Loucy (cell line): ENCODE results near the gene GDPD2.

Experiments used
- EZH2phosphoT487 ChIP-seq: fragments of 200-600 bp; IDR thresholded peaks from 2 replicates; pipeline ENCODE4 v1.6.1; 2018; ENCODE audit warnings: antibody characterized with exemption, mild to moderate bottlenecking, moderate library complexity, borderline replicate concordance
- TF ChIP-seq, protein P1 (sequence below): fragments of 200-600 bp; sonication (generic); conservative IDR thresholded peaks from 2 replicates; pipeline ENCODE4 v1.5.1; 2014; ENCODE audit warnings: mild to moderate bottlenecking, antibody characterized with exemption, low read length

DNA sequence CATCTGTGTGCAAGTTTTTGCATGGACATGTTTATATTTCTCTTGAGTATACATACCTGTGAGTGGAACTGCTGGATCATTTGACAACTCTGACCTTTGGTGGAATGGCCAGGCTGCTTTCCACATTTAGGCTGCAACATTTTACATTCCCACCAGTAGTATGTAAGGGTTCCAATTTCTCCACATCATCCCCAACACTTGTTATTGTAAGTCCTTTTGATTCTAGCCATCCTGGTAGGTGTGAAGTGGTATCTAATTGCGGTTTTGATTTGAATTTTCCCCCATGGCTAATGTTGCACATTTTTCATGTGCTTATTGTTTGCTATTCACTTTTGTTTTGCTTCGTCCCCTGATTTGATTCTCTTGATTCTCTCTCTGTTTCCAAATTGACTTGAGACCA, 37.9 kb downstream of the GDPD2 start:
- TF ChIP-seq, protein P1, sequence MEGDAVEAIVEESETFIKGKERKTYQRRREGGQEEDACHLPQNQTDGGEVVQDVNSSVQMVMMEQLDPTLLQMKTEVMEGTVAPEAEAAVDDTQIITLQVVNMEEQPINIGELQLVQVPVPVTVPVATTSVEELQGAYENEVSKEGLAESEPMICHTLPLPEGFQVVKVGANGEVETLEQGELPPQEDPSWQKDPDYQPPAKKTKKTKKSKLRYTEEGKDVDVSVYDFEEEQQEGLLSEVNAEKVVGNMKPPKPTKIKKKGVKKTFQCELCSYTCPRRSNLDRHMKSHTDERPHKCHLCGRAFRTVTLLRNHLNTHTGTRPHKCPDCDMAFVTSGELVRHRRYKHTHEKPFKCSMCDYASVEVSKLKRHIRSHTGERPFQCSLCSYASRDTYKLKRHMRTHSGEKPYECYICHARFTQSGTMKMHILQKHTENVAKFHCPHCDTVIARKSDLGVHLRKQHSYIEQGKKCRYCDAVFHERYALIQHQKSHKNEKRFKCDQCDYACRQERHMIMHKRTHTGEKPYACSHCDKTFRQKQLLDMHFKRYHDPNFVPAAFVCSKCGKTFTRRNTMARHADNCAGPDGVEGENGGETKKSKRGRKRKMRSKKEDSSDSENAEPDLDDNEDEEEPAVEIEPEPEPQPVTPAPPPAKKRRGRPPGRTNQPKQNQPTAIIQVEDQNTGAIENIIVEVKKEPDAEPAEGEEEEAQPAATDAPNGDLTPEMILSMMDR: no peak
- TF ChIP-seq EZH2phosphoT487: no peak
